Measurements from ENCODE around the gene PAK4.
A peak's percentile ranks its signal among the peaks of the same experiment; 100 is the strongest.
"Not testable (repeated sequence)": the region's sequence is repeated elsewhere in the genome, so short reads cannot be mapped to it uniquely, and the experiment has no call there.

Gene PAK4

DNA sequence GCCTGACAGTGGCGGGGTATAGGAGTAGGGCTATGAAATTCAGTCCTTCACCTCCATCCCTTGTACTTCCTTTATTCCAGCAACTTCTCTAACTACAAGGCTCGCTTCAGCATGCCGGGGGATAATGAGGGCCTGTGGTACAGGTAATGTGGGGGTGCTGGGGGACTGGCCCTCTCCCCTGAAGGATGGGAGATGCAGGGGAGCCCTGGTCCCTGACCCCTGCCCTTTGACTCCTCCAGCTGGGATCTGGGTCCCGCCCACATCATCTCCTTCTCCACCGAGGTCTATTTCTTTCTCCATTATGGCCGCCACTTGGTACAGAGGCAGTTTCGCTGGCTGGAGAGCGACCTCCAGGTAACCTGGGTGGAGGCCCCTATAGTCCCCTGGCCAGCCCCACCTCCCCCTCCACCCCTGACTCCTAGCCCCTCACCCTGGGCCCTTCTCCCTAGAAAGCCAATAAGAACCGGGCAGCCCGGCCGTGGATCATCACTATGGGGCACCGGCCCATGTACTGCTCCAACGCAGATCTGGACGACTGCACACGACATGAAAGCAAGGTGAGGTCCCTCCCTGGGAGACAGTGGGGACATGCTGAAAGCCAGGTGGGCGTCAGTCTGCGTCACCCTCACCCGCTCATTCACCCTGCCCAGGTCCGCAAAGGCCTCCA lies 25.0 kb upstream of the PAK4 start:
- no peak for DNase-seq (ENCODE audit: low read depth)

- DNase-seq (ENCODE audit: low read depth), result no peak
Measured at GRCh38 chr19:39103151-39103550, 22.4 kb upstream of the PAK4 start.

DNA sequence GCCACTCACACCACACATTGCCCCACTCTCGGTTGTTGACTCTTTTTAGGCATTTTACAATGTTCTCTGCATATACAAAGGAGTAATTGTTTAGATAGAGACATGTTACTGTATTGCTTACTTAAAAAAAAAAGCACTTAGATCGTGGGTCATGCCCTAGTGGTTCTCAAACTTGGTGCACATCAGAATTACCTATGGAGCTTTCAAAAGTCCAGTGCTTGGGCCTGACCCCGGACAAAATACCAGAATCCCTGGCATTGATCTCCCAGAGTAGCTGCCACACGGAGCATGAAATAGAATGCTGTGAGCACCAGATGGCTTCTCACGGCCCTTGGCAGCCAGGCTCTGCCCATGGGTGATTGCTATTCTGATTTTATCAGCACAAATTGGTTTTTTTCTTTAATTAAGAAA lies 21.4 kb upstream of the PAK4 start:
- DNase-seq (ENCODE audit: low read depth), result no peak

GRCh38 chr19:39106194-39106593 lies 19.4 kb upstream of the PAK4 start:
- DNase-seq (ENCODE audit: low read depth), result no peak

DNA sequence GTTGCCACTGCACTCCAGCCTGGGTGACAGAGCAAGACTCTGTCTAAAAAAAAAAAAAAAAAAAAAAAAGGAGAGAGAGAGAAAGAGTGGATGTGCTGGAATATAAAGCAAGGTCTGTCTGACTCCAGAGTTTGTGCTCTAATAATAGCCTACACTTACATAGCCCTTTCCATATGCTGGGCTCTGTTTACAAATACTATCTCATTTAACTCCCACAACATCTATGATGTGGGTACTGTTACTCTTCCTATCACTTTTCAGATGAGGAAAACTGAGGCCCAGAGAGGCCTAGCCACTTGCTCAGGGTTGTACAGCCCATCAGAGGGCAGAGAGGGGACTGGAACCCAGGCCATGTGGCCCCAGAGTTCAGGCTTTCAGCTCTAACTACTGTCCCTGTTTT lies 15.9 kb upstream of the PAK4 start:
- DNase-seq (ENCODE audit: low read depth), result no peak

DNA sequence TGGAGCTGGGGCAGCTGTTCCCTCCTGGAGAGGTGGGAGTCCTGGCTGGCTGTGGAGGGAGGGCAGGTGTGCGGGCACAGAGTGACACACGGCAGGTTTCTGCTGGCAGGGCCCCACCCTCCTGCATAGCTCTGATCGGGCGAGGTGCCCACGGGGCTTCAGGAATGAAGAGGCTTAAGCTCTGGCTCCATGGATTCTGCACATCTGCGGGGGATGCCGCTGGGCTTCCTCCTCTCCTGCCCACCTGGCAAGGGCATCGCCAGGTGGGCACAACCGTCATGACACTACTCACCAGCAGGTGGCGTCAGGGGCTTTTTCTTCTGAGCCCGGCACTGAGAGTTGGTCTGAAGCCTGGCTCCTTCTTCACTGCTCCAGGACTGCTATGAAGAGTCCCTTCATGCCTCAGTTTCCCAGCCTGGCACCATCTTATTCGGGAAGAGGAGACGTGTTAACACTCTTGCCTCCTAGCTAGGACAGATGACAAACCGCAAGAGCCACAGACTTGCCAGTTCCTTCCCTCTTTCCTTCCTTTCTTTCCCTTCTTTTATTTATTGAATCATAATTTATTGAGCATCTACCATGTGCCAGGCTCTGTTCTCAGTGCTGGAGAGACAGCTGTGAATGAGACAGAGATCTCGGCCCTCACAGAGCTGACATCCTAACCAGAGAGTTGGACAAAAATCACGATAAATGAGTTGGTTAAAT lies 15.2 kb upstream of the PAK4 start:
- peak; percentile 26 for DNase-seq (ENCODE audit: low read depth)

DNA sequence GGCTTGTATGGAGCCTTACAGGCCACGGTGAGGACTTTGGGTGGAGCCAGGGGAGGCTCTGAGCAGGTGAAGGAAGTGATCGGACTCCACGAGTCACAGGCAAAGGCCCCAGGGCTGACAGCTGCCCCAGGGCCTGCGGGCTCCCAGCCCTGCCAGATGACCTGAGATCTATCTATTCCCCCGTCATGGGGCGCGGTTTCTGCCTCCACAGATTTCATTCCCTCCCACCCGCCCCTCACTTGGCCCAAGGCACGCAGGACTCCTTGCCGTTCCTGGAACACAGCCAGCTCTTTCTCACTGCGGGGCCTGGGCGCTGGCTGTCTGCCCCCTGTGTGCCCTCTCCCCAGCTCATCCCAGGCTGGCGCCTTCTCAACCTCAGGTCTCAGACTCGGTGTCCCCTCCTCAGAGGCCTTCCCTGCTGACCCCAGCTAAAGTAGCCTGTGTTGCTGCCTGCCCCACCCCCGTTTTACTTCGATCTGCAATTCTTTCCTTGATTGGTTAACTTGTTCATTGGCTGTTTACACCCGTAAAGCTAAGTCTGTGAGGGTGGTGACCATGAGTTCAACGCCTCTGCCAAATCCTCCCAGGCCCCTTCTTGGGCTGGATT lies 13.9 kb upstream of the PAK4 start:
- DNase-seq (ENCODE audit: low read depth), result no peak

GRCh38 chr19:39112338-39112890 lies 13.2 kb upstream of the PAK4 start:
- DNase-seq (ENCODE audit: low read depth), result no peak

GRCh38 chr19:39113199-39113598 lies 12.4 kb upstream of the PAK4 start:
- DNase-seq (ENCODE audit: low read depth), result no peak

DNA sequence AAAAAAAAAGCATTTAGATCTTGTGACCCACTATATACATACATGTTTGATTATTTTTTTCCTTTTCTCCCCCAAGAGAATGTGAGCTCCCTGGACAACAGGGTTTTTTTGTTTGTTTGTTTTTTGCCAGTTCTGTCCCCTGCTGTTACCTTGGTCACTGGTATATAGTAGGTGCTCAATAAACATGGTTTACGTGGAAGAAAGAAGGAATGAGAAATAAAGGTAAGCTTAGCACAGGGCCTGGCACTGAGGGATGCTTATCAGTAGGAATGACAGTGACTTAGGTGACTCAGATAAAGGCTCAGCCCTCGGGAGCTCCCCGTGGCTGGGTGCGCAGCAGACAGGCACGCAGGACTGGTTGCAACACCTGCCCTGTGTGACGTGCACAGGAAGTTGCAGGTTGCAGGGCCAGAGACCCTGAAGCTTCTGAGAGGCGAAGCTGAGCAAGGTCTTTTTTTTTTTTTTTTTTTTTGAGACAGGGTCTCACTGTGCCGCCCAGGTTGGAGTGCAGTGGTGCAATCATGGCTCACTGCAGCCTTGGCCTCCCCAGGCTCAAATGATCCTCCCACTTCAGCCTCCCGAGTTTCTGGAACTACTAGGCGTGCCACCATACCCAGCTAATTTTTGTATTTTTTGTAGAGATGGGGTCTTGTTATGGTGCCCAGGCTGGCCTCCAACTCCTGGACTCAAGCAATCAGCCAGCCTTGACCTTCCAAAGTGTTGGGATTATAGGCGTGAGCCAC lies 10.3 kb upstream of the PAK4 start:
- DNase-seq (ENCODE audit: low read depth), result no peak

DNA sequence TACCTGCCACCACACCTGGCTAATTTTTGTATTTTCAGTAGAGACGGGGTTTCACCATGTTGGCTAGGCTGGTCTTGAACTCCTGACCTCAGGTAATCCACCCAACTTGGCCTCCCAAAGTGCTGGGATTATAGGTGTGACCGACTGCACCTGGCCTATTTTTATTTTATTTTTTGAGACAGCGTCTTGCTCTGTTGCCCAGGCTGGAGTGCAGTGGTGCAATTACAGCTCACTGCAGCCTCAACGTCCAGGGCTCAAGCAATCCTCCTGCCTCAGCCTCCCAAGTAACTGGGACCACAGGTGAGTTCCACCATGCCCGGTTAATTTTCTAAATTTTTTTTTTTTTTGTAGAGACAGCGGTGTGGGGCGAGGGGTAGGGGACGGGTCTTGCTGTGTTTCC lies 8.6 kb upstream of the PAK4 start:
- DNase-seq (ENCODE audit: low read depth), result not testable (repeated sequence)

GRCh38 chr19:39119830-39120229 lies 5.8 kb upstream of the PAK4 start:
- no peak for DNase-seq (ENCODE audit: low read depth)

DNA sequence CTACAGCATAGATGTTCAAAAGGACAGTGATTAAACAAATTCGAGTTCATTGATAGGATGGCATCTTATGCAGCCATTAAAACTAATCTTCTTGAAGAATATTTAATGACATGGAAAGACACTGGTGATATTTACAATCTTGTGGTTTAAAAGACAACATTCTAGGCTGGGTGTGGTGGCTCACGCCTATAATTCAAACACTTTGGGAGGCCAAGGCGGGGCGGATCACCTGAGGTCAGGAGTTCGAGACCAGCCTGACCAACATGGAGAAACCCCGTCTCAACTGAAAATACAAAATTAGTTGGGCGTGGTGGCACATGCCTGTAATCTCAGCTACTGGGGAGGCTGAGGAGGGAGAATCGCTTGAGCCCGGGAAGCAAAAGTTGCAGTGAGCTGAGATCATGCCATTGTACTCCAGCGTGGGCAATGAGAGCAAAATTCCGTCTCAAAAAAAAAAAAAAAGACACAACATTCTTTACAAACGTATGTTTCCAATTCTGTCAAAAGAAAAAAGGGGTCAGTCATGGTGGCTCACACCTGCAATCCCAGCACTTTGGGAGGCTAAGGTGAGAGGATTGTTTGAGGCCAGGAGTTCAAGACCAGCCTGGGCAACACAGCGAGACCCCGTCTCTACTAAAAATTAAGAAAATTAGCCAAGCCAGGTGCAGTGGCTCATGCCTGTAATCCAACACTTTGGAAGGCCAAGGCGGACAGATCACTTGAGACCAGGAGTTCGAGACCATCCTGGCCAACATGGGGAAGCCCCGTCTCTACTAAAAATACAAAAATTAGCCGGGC lies 2.5 kb upstream of the PAK4 start:
- no peak for DNase-seq (ENCODE audit: low read depth)

DNA sequence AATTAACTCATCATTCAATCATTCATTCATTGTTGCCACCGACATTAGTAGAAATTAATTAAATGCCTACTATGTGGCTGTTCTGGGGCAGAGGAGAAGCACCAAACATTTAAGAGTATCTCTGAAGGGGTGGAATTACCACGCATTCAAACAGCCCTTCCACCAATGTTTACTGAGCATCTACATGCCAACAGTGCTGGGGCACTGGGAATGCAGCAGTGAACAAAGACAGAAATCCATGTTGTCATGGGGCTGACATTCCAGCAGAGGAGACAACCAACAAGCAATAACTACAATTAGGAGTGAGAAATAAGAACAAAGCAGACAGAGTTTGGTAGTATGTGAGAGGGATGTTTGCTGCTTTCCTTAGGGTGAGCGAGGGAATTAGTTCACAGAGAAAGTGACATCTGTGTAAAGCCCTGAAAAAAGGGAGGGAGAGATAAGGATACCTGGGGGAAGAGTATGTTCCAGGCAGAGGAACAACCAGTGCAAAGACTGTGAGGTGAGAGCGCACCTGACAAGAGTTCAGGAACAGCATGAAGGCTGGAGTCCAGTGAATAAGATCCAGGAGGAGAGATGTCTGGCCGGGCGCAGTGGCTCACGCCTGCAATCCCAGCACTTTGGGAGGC lies 1.3 kb upstream of the PAK4 start:
- no peak for DNase-seq (ENCODE audit: low read depth)

- DNase-seq (ENCODE audit: low read depth), result no peak
Measured at GRCh38 chr19:39125199-39125553, 410 bp upstream of the PAK4 start.

GRCh38 chr19:39126312-39127187 lies 964 bp downstream of the PAK4 start:
- no peak for DNase-seq (ENCODE audit: low read depth)

DNA sequence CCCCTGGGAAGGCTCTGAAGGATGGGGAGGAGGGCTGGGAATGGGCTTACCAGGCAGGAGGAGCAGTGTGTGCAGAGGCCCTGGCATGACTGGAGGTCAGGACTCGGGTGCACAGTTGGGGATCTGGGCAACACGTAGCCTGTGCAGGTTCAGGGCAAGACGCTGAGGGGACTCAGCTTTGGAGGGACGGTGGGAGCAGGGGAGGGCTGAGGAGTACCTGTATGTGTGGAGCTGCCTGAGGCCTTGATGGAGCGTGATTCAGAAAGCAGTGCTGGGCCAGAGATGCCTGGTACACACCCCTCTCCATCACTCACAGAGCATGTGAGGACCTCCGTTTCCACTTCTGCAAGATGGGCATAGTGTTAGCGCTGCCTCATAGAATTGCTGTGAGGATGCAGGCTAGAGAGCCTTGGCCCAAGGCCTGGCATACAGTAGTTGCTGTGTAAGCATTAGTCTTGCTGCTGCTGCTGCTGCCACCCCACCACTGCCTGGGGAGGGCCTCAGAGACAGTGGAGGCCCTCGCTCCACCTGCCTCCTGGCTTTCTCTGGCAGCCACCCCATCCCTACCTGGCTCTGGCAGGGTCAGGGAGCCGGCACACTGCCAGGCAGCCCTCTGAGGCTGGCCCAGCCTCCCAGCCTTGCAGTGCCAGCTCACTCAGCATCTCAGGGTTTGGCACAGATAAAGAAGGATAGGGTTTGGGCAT lies 2.4 kb downstream of the PAK4 start:
- DNase-seq (ENCODE audit: low read depth), result no peak

DNA sequence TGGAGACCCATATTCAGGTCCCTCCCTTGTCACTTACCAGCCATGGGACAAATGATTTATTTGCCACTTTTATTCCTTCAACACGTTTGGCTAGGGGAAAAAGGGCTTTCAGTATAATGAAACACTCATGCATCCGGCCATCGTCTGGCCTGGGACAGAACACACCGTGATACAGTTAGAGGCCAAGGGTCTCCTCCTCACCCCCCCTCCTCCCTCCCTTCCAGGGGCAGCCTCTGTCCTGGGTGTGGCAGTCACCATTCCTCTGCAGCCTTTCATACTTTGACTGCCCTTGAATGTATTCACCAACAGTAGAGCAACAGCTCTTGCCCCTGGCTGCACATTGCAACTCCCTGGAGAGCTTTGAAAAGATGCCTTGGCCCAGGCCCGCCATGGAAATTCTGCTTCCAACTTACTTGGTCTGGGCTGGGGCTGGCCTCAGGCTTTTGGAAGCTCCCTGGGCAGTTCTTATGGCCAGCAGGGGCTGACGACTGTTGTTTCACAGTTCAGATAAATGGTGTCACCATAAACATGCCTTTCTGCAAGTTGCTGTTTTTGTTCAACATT lies 3.0 kb downstream of the PAK4 start:
- DNase-seq (ENCODE audit: low read depth), result no peak

DNA sequence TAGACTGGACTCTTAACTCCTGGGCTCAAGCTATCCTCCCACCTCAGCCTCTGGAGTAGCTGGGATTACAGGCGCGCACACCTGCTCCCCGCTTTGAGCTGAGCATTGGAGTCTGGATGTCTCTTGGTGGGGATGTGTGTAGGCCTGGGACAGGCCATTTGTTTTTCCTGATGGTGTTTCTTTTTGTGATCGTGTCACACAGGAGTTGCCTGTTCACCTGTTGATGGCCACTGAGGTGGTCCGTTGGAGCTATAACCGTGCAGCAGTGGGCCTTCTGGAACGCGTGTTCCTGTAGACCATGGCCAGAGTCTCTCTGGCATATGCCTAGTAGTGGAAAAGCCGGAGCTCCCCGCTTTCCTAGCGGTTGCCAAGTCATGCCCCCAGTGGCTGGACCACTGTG lies 3.5 kb downstream of the PAK4 start:
- no peak for DNase-seq (ENCODE audit: low read depth)
